Mesendoderm (in vitro differentiated cells): Measurements from ENCODE around the gene GPR68.
"Not testable (repeated sequence)": the region's sequence is repeated elsewhere in the genome, so short reads cannot be mapped to it uniquely, and the experiment has no call there.

Experiments used
- DNase-seq: peaks from one replicate; pipeline ENCODE4 v3.0.0; 2013
- H2AK5ac ChIP-seq: 2 replicates; pipeline ENCODE4 v1.6.1; 2013; ENCODE audit warnings: low read length, inconsistent platforms
- H2BK120ac ChIP-seq: 2 replicates; pipeline ENCODE4 v1.6.1; 2013; ENCODE audit warnings: low read depth, mild to moderate bottlenecking, low read length, moderate library complexity, mixed read lengths
- H2BK15ac ChIP-seq: replicated peaks from 2 replicates; pipeline ENCODE4 v1.6.1; 2013; ENCODE audit warnings: low read depth, mild to moderate bottlenecking, moderate library complexity
- H2BK5ac ChIP-seq: 2 replicates; pipeline ENCODE4 v1.6.1; 2013; ENCODE audit warnings: low read length, inconsistent platforms
- H3K18ac ChIP-seq: 2 replicates; pipeline ENCODE4 v1.6.1; 2013; ENCODE audit warnings: mild to moderate bottlenecking, low read length, mixed read lengths
- H3K23ac ChIP-seq: one replicate; pipeline ENCODE4 v1.6.1; 2013; ENCODE audit warnings: low read length
- H3K27ac ChIP-seq: 2 replicates; pipeline ENCODE4 v1.5.1; 2013; ENCODE audit warnings: low read depth, mild to moderate bottlenecking, inconsistent platforms, low read length, moderate library complexity
- H3K27me3 ChIP-seq: 2 replicates; pipeline ENCODE4 v1.6.1; 2013; ENCODE audit warnings: low read length, control low read depth, mild to moderate bottlenecking, inconsistent platforms; ENCODE audit not compliant: insufficient read depth, poor library complexity
- H3K36me3 ChIP-seq: 2 replicates; pipeline ENCODE4 v1.6.1; 2013; ENCODE audit warnings: low read length, inconsistent platforms; ENCODE audit not compliant: control insufficient read depth, insufficient read depth
- H3K4ac ChIP-seq: one replicate; pipeline ENCODE4 v1.6.1; 2013; ENCODE audit warnings: low read depth, mild to moderate bottlenecking, low read length, moderate library complexity
- H3K4me1 ChIP-seq: 2 replicates; pipeline ENCODE4 v1.6.1; 2013; ENCODE audit warnings: low read depth, low read length, inconsistent platforms; ENCODE audit not compliant: control insufficient read depth
- H3K4me2 ChIP-seq: 2 replicates; pipeline ENCODE4 v1.6.1; 2013; ENCODE audit warnings: low read length
- H3K4me3 ChIP-seq: 2 replicates; pipeline ENCODE4 v1.5.1; 2013; ENCODE audit warnings: mild to moderate bottlenecking, low read length
- H3K56ac ChIP-seq: one replicate; pipeline ENCODE4 v1.6.1; 2013; ENCODE audit warnings: low read length
- H3K79me1 ChIP-seq: 2 replicates; pipeline ENCODE4 v1.6.1; 2013; ENCODE audit warnings: low read length, inconsistent platforms
- H3K79me2 ChIP-seq: 2 replicates; pipeline ENCODE4 v1.6.1; 2013; ENCODE audit warnings: mild to moderate bottlenecking, low read length; ENCODE audit not compliant: control insufficient read depth, insufficient read depth
- H3K9ac ChIP-seq: 2 replicates; pipeline ENCODE4 v1.6.1; 2013; ENCODE audit warnings: low read length, inconsistent platforms
- H4K5ac ChIP-seq: one replicate; pipeline ENCODE4 v1.6.1; 2013; ENCODE audit warnings: low read length
- H4K8ac ChIP-seq: one replicate; pipeline ENCODE4 v1.6.1; 2013; ENCODE audit warnings: low read depth, mild to moderate bottlenecking, control low read depth, low read length, moderate library complexity
- WGBS: extraction: QIAGEN DNeasy Blood & Tissue Kit; methylation state at CpG from one replicate; pipeline ENCODE4 v1.1.7; 2013; ENCODE audit warnings: low lambda C conversion rate, missing lambda C conversion rate; ENCODE audit not compliant: insufficient coverage; ENCODE audit errors: extremely low coverage; 5-methylcytosine and 5-hydroxymethylcytosine counted together

Gene GPR68

GRCh38 chr14:91226360-91226759, 18.1 kb downstream of the GPR68 start:
- not testable (repeated sequence) for H3K4me2 ChIP-seq, H3K18ac ChIP-seq, H3K27me3 ChIP-seq, H3K36me3 ChIP-seq, H2AK5ac ChIP-seq, H4K8ac ChIP-seq, H3K4me3 ChIP-seq, H3K79me1 ChIP-seq, H2BK15ac ChIP-seq, H3K23ac ChIP-seq, H3K56ac ChIP-seq, H2BK5ac ChIP-seq, H3K9ac ChIP-seq, H2BK120ac ChIP-seq, H4K5ac ChIP-seq, H3K4me1 ChIP-seq, H3K27ac ChIP-seq, H3K4ac ChIP-seq, DNase-seq, H3K79me2 ChIP-seq
- WGBS, result no CpG with 5 or more reads among the region's 4 CpGs

GRCh38 chr14:91225025-91225424, 19.5 kb downstream of the GPR68 start:
- Histone ChIP-seq H3K79me1 (no peaks in the 10 kb centered on the region), H3K4me1 (no peaks in the 10 kb centered on the region), H3K23ac (no peak overlapping the region), H3K18ac (no peak overlapping the region), H2BK120ac (no peak overlapping the region), H2BK15ac (no peak overlapping the region), H3K4ac (no peak overlapping the region), H3K27me3 (no peaks in the 10 kb centered on the region), H3K27ac (no peak overlapping the region), H3K56ac (no peak overlapping the region), H4K5ac (no peak overlapping the region), H2AK5ac (no peak overlapping the region), H4K8ac (no peak overlapping the region), H3K4me2 (no peak overlapping the region), H3K4me3 (no peak overlapping the region), H3K79me2 (no peaks in the 10 kb centered on the region), H3K9ac (no peak overlapping the region), H2BK5ac (no peak overlapping the region), H3K36me3 (no peaks in the 10 kb centered on the region)
- DNase-seq, result no peak
- no CpG with 5 or more reads among the region's 7 CpGs for WGBS

GRCh38 chr14:91223028-91223783, 21.3 kb downstream of the GPR68 start:
- no peak overlapping the region for H2BK5ac ChIP-seq
- no peaks in the 10 kb centered on the region for H3K27me3 ChIP-seq
- H3K4me1 ChIP-seq, result no peaks in the 10 kb centered on the region
- H3K56ac ChIP-seq, result no peak overlapping the region
- no peak overlapping the region for H2AK5ac ChIP-seq
- H3K9ac ChIP-seq, result no peak overlapping the region
- no peak overlapping the region for H3K4me2 ChIP-seq
- DNase-seq, result no peak
- H2BK120ac ChIP-seq, result no peak overlapping the region
- no peak overlapping the region for H3K4ac ChIP-seq
- H3K79me1 ChIP-seq, result no peaks in the 10 kb centered on the region
- no peak overlapping the region for H2BK15ac ChIP-seq
- H3K18ac ChIP-seq, result no peak overlapping the region
- H4K8ac ChIP-seq, result no peak overlapping the region
- no peaks in the 10 kb centered on the region for H3K36me3 ChIP-seq
- no CpG with 5 or more reads among the region's 1 CpG for WGBS
- no peaks in the 10 kb centered on the region for H3K79me2 ChIP-seq
- no peak overlapping the region for H4K5ac ChIP-seq
- no peak overlapping the region for H3K4me3 ChIP-seq
- H3K23ac ChIP-seq, result no peak overlapping the region
- H3K27ac ChIP-seq, result no peak overlapping the region

GRCh38 chr14:91221270-91221669, 23.2 kb downstream of the GPR68 start:
- Histone ChIP-seq H4K5ac (no peak overlapping the region), H4K8ac (no peak overlapping the region), H2BK120ac (no peak overlapping the region), H3K27me3 (no peaks in the 10 kb centered on the region), H3K9ac (no peak overlapping the region), H3K27ac (no peak overlapping the region), H3K56ac (no peak overlapping the region), H3K79me2 (no peaks in the 10 kb centered on the region), H2AK5ac (no peak overlapping the region), H3K4me2 (no peak overlapping the region), H3K79me1 (no peaks in the 10 kb centered on the region), H3K4me3 (no peak overlapping the region), H2BK5ac (no peak overlapping the region), H2BK15ac (no peak overlapping the region), H3K4ac (no peak overlapping the region), H3K36me3 (no peaks in the 10 kb centered on the region), H3K4me1 (no peaks in the 10 kb centered on the region), H3K23ac (no peak overlapping the region), H3K18ac (no peak overlapping the region)
- WGBS, result 100% methylated on average over 1 of the region's 1 CpG
- no peak for DNase-seq

- Histone ChIP-seq H3K79me1 (no peaks in the 10 kb centered on the region), H3K56ac (no peak overlapping the region), H3K9ac (no peak overlapping the region), H2BK5ac (no peak overlapping the region), H3K36me3 (no peaks in the 10 kb centered on the region), H3K27me3 (no peaks in the 10 kb centered on the region), H3K4me2 (no peak overlapping the region), H3K23ac (no peak overlapping the region), H2BK120ac (no peak overlapping the region), H2BK15ac (no peak overlapping the region), H4K5ac (no peak overlapping the region), H3K18ac (no peak overlapping the region), H3K79me2 (no peaks in the 10 kb centered on the region), H3K4ac (no peak overlapping the region), H3K4me3 (no peak overlapping the region), H4K8ac (no peak overlapping the region), H3K27ac (no peak overlapping the region), H2AK5ac (no peak overlapping the region), H3K4me1 (no peaks in the 10 kb centered on the region)
- WGBS, result no CpG with 5 or more reads among the region's 9 CpGs
- DNase-seq, result no peak
Measured at GRCh38 chr14:91220581-91221000, 23.9 kb downstream of the GPR68 start.
